ENCODE data around the gene SPO11. TPM values are rescaled to one million over a fixed set of nuclear protein-coding genes. Genes with fewer than 3 reads are reported as not detected.

Gene SPO11
- total and polyA plus RNA-seq, 2 of the 8 experiments (the other 6 are each of a cell fraction or from before 2014, with no cell fraction given), result not detected

DNA sequence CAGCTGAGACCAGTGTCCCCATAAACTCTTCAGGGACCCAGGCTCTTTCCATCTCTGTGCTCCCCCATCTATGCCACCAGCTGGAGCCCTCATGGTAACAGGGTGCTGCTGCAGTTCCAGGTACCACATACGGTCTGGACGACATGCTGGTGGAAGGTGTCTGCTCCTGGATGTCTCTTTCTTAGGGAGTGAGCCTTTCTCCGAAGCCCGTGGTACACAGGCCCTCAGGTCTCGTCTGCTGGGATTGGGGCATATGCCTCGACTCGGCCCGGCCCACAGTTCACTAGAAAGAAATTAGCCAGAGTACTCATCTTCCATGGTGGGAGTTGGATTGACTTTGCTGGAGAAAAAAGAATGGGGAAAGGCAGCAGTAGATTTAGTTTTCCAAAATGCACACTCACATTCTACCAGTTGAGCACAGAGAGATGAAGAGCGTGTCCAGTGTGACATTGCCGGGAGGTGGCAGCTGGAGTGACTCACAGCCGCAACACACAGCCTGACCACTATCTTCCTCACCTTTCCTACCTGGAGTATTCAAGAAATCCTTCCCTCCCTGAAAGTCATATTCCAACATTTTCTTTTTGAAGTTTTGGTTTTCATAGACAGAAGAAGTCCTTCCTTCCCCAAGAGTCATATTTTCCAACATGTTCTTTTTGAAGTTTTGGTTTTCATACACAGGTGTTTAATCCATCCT is 18.6 kb upstream of the SPO11 start (continued):
- TF ChIP-seq, protein P1, sequence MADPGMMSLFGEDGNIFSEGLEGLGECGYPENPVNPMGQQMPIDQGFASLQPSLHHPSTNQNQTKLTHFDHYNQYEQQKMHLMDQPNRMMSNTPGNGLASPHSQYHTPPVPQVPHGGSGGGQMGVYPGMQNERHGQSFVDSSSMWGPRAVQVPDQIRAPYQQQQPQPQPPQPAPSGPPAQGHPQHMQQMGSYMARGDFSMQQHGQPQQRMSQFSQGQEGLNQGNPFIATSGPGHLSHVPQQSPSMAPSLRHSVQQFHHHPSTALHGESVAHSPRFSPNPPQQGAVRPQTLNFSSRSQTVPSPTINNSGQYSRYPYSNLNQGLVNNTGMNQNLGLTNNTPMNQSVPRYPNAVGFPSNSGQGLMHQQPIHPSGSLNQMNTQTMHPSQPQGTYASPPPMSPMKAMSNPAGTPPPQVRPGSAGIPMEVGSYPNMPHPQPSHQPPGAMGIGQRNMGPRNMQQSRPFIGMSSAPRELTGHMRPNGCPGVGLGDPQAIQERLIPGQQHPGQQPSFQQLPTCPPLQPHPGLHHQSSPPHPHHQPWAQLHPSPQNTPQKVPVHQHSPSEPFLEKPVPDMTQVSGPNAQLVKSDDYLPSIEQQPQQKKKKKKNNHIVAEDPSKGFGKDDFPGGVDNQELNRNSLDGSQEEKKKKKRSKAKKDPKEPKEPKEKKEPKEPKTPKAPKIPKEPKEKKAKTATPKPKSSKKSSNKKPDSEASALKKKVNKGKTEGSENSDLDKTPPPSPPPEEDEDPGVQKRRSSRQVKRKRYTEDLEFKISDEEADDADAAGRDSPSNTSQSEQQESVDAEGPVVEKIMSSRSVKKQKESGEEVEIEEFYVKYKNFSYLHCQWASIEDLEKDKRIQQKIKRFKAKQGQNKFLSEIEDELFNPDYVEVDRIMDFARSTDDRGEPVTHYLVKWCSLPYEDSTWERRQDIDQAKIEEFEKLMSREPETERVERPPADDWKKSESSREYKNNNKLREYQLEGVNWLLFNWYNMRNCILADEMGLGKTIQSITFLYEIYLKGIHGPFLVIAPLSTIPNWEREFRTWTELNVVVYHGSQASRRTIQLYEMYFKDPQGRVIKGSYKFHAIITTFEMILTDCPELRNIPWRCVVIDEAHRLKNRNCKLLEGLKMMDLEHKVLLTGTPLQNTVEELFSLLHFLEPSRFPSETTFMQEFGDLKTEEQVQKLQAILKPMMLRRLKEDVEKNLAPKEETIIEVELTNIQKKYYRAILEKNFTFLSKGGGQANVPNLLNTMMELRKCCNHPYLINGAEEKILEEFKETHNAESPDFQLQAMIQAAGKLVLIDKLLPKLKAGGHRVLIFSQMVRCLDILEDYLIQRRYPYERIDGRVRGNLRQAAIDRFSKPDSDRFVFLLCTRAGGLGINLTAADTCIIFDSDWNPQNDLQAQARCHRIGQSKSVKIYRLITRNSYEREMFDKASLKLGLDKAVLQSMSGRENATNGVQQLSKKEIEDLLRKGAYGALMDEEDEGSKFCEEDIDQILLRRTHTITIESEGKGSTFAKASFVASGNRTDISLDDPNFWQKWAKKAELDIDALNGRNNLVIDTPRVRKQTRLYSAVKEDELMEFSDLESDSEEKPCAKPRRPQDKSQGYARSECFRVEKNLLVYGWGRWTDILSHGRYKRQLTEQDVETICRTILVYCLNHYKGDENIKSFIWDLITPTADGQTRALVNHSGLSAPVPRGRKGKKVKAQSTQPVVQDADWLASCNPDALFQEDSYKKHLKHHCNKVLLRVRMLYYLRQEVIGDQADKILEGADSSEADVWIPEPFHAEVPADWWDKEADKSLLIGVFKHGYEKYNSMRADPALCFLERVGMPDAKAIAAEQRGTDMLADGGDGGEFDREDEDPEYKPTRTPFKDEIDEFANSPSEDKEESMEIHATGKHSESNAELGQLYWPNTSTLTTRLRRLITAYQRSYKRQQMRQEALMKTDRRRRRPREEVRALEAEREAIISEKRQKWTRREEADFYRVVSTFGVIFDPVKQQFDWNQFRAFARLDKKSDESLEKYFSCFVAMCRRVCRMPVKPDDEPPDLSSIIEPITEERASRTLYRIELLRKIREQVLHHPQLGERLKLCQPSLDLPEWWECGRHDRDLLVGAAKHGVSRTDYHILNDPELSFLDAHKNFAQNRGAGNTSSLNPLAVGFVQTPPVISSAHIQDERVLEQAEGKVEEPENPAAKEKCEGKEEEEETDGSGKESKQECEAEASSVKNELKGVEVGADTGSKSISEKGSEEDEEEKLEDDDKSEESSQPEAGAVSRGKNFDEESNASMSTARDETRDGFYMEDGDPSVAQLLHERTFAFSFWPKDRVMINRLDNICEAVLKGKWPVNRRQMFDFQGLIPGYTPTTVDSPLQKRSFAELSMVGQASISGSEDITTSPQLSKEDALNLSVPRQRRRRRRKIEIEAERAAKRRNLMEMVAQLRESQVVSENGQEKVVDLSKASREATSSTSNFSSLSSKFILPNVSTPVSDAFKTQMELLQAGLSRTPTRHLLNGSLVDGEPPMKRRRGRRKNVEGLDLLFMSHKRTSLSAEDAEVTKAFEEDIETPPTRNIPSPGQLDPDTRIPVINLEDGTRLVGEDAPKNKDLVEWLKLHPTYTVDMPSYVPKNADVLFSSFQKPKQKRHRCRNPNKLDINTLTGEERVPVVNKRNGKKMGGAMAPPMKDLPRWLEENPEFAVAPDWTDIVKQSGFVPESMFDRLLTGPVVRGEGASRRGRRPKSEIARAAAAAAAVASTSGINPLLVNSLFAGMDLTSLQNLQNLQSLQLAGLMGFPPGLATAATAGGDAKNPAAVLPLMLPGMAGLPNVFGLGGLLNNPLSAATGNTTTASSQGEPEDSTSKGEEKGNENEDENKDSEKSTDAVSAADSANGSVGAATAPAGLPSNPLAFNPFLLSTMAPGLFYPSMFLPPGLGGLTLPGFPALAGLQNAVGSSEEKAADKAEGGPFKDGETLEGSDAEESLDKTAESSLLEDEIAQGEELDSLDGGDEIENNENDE (IDR thresholded peaks at IDR 0.05; ENCODE audit: insufficient replicate concordance, low read length), result no peak
- no peak for TF ChIP-seq SP1 (IDR thresholded peaks at IDR 0.05; ENCODE audit: low read depth, low read length)
- TF ChIP-seq, protein P2, sequence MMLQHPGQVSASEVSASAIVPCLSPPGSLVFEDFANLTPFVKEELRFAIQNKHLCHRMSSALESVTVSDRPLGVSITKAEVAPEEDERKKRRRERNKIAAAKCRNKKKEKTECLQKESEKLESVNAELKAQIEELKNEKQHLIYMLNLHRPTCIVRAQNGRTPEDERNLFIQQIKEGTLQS (IDR thresholded peaks at IDR 0.05; ENCODE audit: insufficient read depth, low read depth, low read length), result no peak
- TF ChIP-seq HDAC6 (IDR thresholded peaks at IDR 0.05; ENCODE audit: low read depth, low read length), result no peak
- no peak for TF ChIP-seq SRF (IDR thresholded peaks at IDR 0.05; ENCODE audit: low read depth, low read length)
- no peak for TF ChIP-seq SP4 (IDR thresholded peaks at IDR 0.05; ENCODE audit: low read length)
- TF ChIP-seq JUN (IDR thresholded peaks at IDR 0.05; ENCODE audit: low read depth, low read length), result no peak
- no peak for TF ChIP-seq KDM5A (IDR thresholded peaks at IDR 0.05; ENCODE audit: low read length)
- no peak for TF ChIP-seq TCF12 (IDR thresholded peaks at IDR 0.05; ENCODE audit: low read depth, low read length)
- TF ChIP-seq RBBP5 (IDR thresholded peaks at IDR 0.05; ENCODE audit: borderline replicate concordance, low read depth, low read length), result no peak
- TF ChIP-seq TAF7 (optimal IDR thresholded peaks at IDR 0.05; ENCODE audit: borderline replicate concordance, low read depth, low read length), result no peak

All from H1 (cell line).